Breast epithelium (tissue), 4 donors: ENCODE data around the gene DMRTB1. TPM values are rescaled to one million over a fixed set of nuclear protein-coding genes. Genes with fewer than 3 reads are reported as not detected.

Source experiments
- DNase-seq, 2 donors: peaks; one replicate each; pipeline ENCODE4 v3.0.0-alpha.2; 2019; ENCODE audit warnings: low spot score in 2 of 2
- H3K27ac ChIP-seq, 2 donors: fragments of 200-600 bp; sonication (generic) in 1 of 2; one replicate each; pipeline ENCODE4 v1.5.1; 2016 to 2019; ENCODE audit warnings: mild to moderate bottlenecking in 1 of 2
- H3K27me3 ChIP-seq, 2 donors: fragments of 200-600 bp; sonication (generic) in 1 of 2; one replicate each; pipeline versions ENCODE4 v1.5.1 to v1.6.0; 2017 to 2019; ENCODE audit warnings: control low read depth in 1 of 2, mild to moderate bottlenecking in 1 of 2
- H3K36me3 ChIP-seq: fragments of 200-600 bp; one replicate; pipeline ENCODE4 v1.5.1; 2019
- H3K4me1 ChIP-seq, 2 donors: fragments of 200-600 bp; sonication (generic); one replicate each; pipeline ENCODE4 v1.5.1; 2016 to 2019; ENCODE audit warnings: control low read depth in 1 of 2
- H3K4me3 ChIP-seq, 3 donors: fragments of 200-600 bp; sonication (generic); 1 replicate in 2 of 3; 2 replicates in 1 of 3; pipeline ENCODE4 v1.5.1; 2016 to 2019; ENCODE audit warnings: mild to moderate bottlenecking in 3 of 3, moderate library complexity in 2 of 3
- H3K9me3 ChIP-seq, 2 donors: fragments of 200-600 bp; sonication (generic) in 1 of 2; one replicate each; pipeline ENCODE4 v1.5.1; 2016 to 2019; ENCODE audit warnings: control low read depth in 1 of 2
- CTCF ChIP-seq, 3 donors: fragments of 450-650 bp; IDR thresholded peaks; one replicate each; pipeline ENCODE4 v1.5.1; 2016 to 2017; ENCODE audit warnings: antibody characterized with exemption in 3 of 3, mild to moderate bottlenecking in 3 of 3, moderate library complexity in 3 of 3
- POLR2A ChIP-seq: fragments of 450-650 bp; IDR thresholded peaks from one replicate; pipeline ENCODE4 v1.6.1; 2016; ENCODE audit warnings: antibody characterized with exemption, mild to moderate bottlenecking, moderate library complexity
- POLR2AphosphoS5 ChIP-seq, 3 donors: sonication (generic); formaldehyde crosslinking; IDR thresholded peaks; one replicate each; pipeline ENCODE4 v1.6.1; 2017; ENCODE audit warnings: antibody characterized with exemption in 3 of 3
- intact Hi-C: fragments of 100-400 bp; cut with DNase I; formaldehyde crosslinking; loops from one replicate; pipeline ENCODE4 v1.15.1; 2023; ENCODE audit warnings: low total_unique reads
- total RNA-seq, 3 donors: library from RNA; depleted of rRNA; stranded (reverse); fragments of >200 nt; gene quantifications; one replicate each; pipeline ENCODE4 v1.1.0, GENCODE V29; 2016

The DMRTB1 gene
- total RNA-seq, 3 donors from 2014 or later = not detected

- no peak for TF ChIP-seq CTCF (IDR thresholded peaks at IDR 0.05)
- TF ChIP-seq POLR2AphosphoS5 (IDR thresholded peaks at IDR 0.05) = no peak
- no peak for TF ChIP-seq POLR2A
- Histone ChIP-seq H3K36me3 (no peaks in the 10 kb centered on the region), H3K9me3 (no peaks in the 10 kb centered on the region), H3K27me3 (no peaks in the 10 kb centered on the region), H3K4me1 (no peaks in the 10 kb centered on the region), H3K4me3 (no peak overlapping the region), H3K27ac (no peak overlapping the region)
- no peak for DNase-seq
- intact Hi-C loops = no loop called here
Observed at GRCh38 chr1:53507116-53507820, 48.1 kb downstream of the DMRTB1 start.

GRCh38 chr1:53508056-53508990 lies 49.1 kb downstream of the DMRTB1 start:
- DNase-seq = no peak
- H3K27ac ChIP-seq = no peak overlapping the region
- no peak overlapping the region for H3K4me3 ChIP-seq
- no peaks in the 10 kb centered on the region for H3K36me3 ChIP-seq
- no peak for TF ChIP-seq CTCF (IDR thresholded peaks at IDR 0.05)
- TF ChIP-seq POLR2AphosphoS5 (IDR thresholded peaks at IDR 0.05) = no peak
- TF ChIP-seq POLR2A = no peak
- H3K27me3 ChIP-seq = no peaks in the 10 kb centered on the region
- H3K9me3 ChIP-seq = no peaks in the 10 kb centered on the region
- H3K4me1 ChIP-seq = no peaks in the 10 kb centered on the region
- intact Hi-C loops = no loop called here

GRCh38 chr1:53508991-53509666 lies 49.9 kb downstream of the DMRTB1 start:
- TF ChIP-seq POLR2AphosphoS5 (IDR thresholded peaks at IDR 0.05) (no peak), CTCF (IDR thresholded peaks at IDR 0.05) (no peak), POLR2A (no peak)
- H3K9me3 ChIP-seq = no peaks in the 10 kb centered on the region
- H3K36me3 ChIP-seq = no peaks in the 10 kb centered on the region
- no peaks in the 10 kb centered on the region for H3K27me3 ChIP-seq
- no peaks in the 10 kb centered on the region for H3K4me1 ChIP-seq
- peak overlapping the region in 1 of 2 donors; percentile 43 for H3K27ac ChIP-seq
- intact Hi-C loops = no loop called here
- no peak overlapping the region for H3K4me3 ChIP-seq
- DNase-seq = no peak

- intact Hi-C loops = no loop called here
- no peak for DNase-seq
- no peaks in the 10 kb centered on the region for H3K4me1 ChIP-seq
- H3K36me3 ChIP-seq = no peaks in the 10 kb centered on the region
- TF ChIP-seq POLR2A = no peak
- no peak for TF ChIP-seq POLR2AphosphoS5 (IDR thresholded peaks at IDR 0.05)
- TF ChIP-seq CTCF (IDR thresholded peaks at IDR 0.05) = no peak
- H3K27me3 ChIP-seq = no peaks in the 10 kb centered on the region
- H3K9me3 ChIP-seq = no peaks in the 10 kb centered on the region
- no peak overlapping the region for H3K4me3 ChIP-seq
- H3K27ac ChIP-seq = peak overlapping the region in 1 of 2 donors; percentile 43
Observed at GRCh38 chr1:53509775-53510174, 50.6 kb downstream of the DMRTB1 start.
